ENCODE results near the gene BCDIN3D.

GRCh38 chr12:49808686-49809380 is 34.1 kb downstream of the BCDIN3D start:
- TF ChIP-seq CTCF (IDR thresholded peaks at IDR 0.05) = no peak
- TF ChIP-seq POLR2A (IDR thresholded peaks at IDR 0.05) = no peak
- TF ChIP-seq EP300 (IDR thresholded peaks at IDR 0.05) = no peak
